ENCODE data around the gene RNASEH2B. TPM values are rescaled to one million over a fixed set of nuclear protein-coding genes. Genes with fewer than 3 reads are reported as not detected.

The RNASEH2B gene
- total and polyA plus RNA-seq, 5 donors from 2014 or later = 96.0 to 205 (median 169) TPM

GRCh38 chr13:50994651-50995050 is 85.1 kb downstream of the RNASEH2B start:
- no peak for DNase-seq
- Histone ChIP-seq H3K4me3 (ENCODE audit: low read depth, low read length) (no peak overlapping the region), H3K4me1 (ENCODE audit: control insufficient read depth, insufficient read depth, low read length, poor library complexity, severe bottlenecking) (peaks cover 15% of the 10 kb centered on the region), H3K27me3 (ENCODE audit: control insufficient read depth, insufficient read depth, low read length) (no peaks in the 10 kb centered on the region), H3K36me3 (ENCODE audit: control insufficient read depth, insufficient read depth, low read length) (no peaks in the 10 kb centered on the region), H3K27ac (ENCODE audit: insufficient read depth, low read length, poor library complexity, severe bottlenecking) (no peak overlapping the region), H3K9me3 (ENCODE audit: control insufficient read depth in 2 of 2, low read length in 2 of 2) (no peaks in the 10 kb centered on the region)
- no peak overlapping the region for H3K4me3 Mint-ChIP-seq
- no peaks in the 10 kb centered on the region for H3K36me3 Mint-ChIP-seq
- no peak overlapping the region for H3K27ac Mint-ChIP-seq
- H3K27me3 Mint-ChIP-seq = no peaks in the 10 kb centered on the region
- H3K9me3 Mint-ChIP-seq = no peaks in the 10 kb centered on the region
- H3K4me1 Mint-ChIP-seq = peaks cover 9 to 36% (median 20%) of the 10 kb centered on the region in 4 donors
- ATAC-seq (ENCODE audit: low read depth in 2 of 2) = no peak

GRCh38 chr13:50995854-50996253 is 86.3 kb downstream of the RNASEH2B start:
- H3K9me3 Mint-ChIP-seq = no peaks in the 10 kb centered on the region
- H3K36me3 Mint-ChIP-seq = no peaks in the 10 kb centered on the region
- Histone ChIP-seq H3K27ac (ENCODE audit: insufficient read depth, low read length, poor library complexity, severe bottlenecking) (no peak overlapping the region), H3K27me3 (ENCODE audit: control insufficient read depth, insufficient read depth, low read length) (no peaks in the 10 kb centered on the region), H3K9me3 (ENCODE audit: control insufficient read depth in 2 of 2, low read length in 2 of 2) (no peaks in the 10 kb centered on the region), H3K4me1 (ENCODE audit: control insufficient read depth, insufficient read depth, low read length, poor library complexity, severe bottlenecking) (peaks cover 15% of the 10 kb centered on the region), H3K4me3 (ENCODE audit: low read depth, low read length) (no peak overlapping the region), H3K36me3 (ENCODE audit: control insufficient read depth, insufficient read depth, low read length) (no peaks in the 10 kb centered on the region)
- ATAC-seq (ENCODE audit: low read depth in 2 of 2) = no peak
- DNase-seq = no peak
- H3K4me3 Mint-ChIP-seq = no peak overlapping the region
- peaks cover 8 to 24% (median 15%) of the 10 kb centered on the region in 4 donors for H3K4me1 Mint-ChIP-seq
- no peak overlapping the region for H3K27ac Mint-ChIP-seq
- H3K27me3 Mint-ChIP-seq = no peaks in the 10 kb centered on the region

- no peak for ATAC-seq (ENCODE audit: low read depth in 2 of 2)
- Histone ChIP-seq H3K27me3 (ENCODE audit: control insufficient read depth, insufficient read depth, low read length) (peaks cover 3% of the 10 kb centered on the region), H3K36me3 (ENCODE audit: control insufficient read depth, insufficient read depth, low read length) (no peaks in the 10 kb centered on the region), H3K27ac (ENCODE audit: insufficient read depth, low read length, poor library complexity, severe bottlenecking) (no peak overlapping the region), H3K9me3 (ENCODE audit: control insufficient read depth in 2 of 2, low read length in 2 of 2) (no peaks in the 10 kb centered on the region), H3K4me1 (ENCODE audit: control insufficient read depth, insufficient read depth, low read length, poor library complexity, severe bottlenecking) (no peaks in the 10 kb centered on the region), H3K4me3 (ENCODE audit: low read depth, low read length) (no peak overlapping the region)
- Mint-ChIP-seq H3K36me3 (no peaks in the 10 kb centered on the region), H3K27me3 (peaks cover 10% of the 10 kb centered on the region), H3K4me1 (peaks cover 0 to 5% (median under 1%) of the 10 kb centered on the region in 4 donors), H3K9me3 (no peaks in the 10 kb centered on the region), H3K27ac (no peak overlapping the region), H3K4me3 (no peak overlapping the region)
- DNase-seq = no peak
These were observed 88.7 kb downstream of the RNASEH2B start for GRCh38 chr13:50998326-50998725.

- no peaks in the 10 kb centered on the region for H3K36me3 Mint-ChIP-seq
- H3K4me1 ChIP-seq (ENCODE audit: control insufficient read depth, insufficient read depth, low read length, poor library complexity, severe bottlenecking) = no peaks in the 10 kb centered on the region
- no peak overlapping the region for H3K4me3 Mint-ChIP-seq
- DNase-seq (no peak), ATAC-seq (ENCODE audit: low read depth in 2 of 2) (no peak)
- H3K4me1 Mint-ChIP-seq = peaks cover 0 to 4% (median 0%) of the 10 kb centered on the region in 4 donors
- H3K27ac ChIP-seq (ENCODE audit: insufficient read depth, low read length, poor library complexity, severe bottlenecking) = no peak overlapping the region
- H3K9me3 ChIP-seq (ENCODE audit: control insufficient read depth in 2 of 2, low read length in 2 of 2) = no peaks in the 10 kb centered on the region
- no peaks in the 10 kb centered on the region for H3K9me3 Mint-ChIP-seq
- no peak overlapping the region for H3K4me3 ChIP-seq (ENCODE audit: low read depth, low read length)
- H3K27me3 Mint-ChIP-seq = peaks cover 10% of the 10 kb centered on the region
- H3K27me3 ChIP-seq (ENCODE audit: control insufficient read depth, insufficient read depth, low read length) = peaks cover 8% of the 10 kb centered on the region
- no peak overlapping the region for H3K27ac Mint-ChIP-seq
- H3K36me3 ChIP-seq (ENCODE audit: control insufficient read depth, insufficient read depth, low read length) = no peaks in the 10 kb centered on the region
These were observed 90.0 kb downstream of the RNASEH2B start for GRCh38 chr13:50999641-51000040.

GRCh38 chr13:51000061-51000460 is 90.5 kb downstream of the RNASEH2B start:
- no peaks in the 10 kb centered on the region for H3K36me3 ChIP-seq (ENCODE audit: control insufficient read depth, insufficient read depth, low read length)
- Mint-ChIP-seq H3K9me3 (no peaks in the 10 kb centered on the region), H3K4me3 (no peak overlapping the region), H3K27ac (no peak overlapping the region), H3K36me3 (no peaks in the 10 kb centered on the region), H3K27me3 (peaks cover 10% of the 10 kb centered on the region), H3K4me1 (peaks cover 0 to 4% (median 0%) of the 10 kb centered on the region in 4 donors)
- no peaks in the 10 kb centered on the region for H3K9me3 ChIP-seq (ENCODE audit: control insufficient read depth in 2 of 2, low read length in 2 of 2)
- peaks cover 8% of the 10 kb centered on the region for H3K27me3 ChIP-seq (ENCODE audit: control insufficient read depth, insufficient read depth, low read length)
- no peaks in the 10 kb centered on the region for H3K4me1 ChIP-seq (ENCODE audit: control insufficient read depth, insufficient read depth, low read length, poor library complexity, severe bottlenecking)
- no peak for DNase-seq
- no peak overlapping the region for H3K27ac ChIP-seq (ENCODE audit: insufficient read depth, low read length, poor library complexity, severe bottlenecking)
- H3K4me3 ChIP-seq (ENCODE audit: low read depth, low read length) = no peak overlapping the region
- no peak for ATAC-seq (ENCODE audit: low read depth in 2 of 2)

- H3K4me1 ChIP-seq (ENCODE audit: control insufficient read depth, insufficient read depth, low read length, poor library complexity, severe bottlenecking) = no peaks in the 10 kb centered on the region
- H3K4me1 Mint-ChIP-seq = peaks cover 0 to 4% (median 0%) of the 10 kb centered on the region in 4 donors
- H3K4me3 ChIP-seq (ENCODE audit: low read depth, low read length) = no peak overlapping the region
- H3K9me3 Mint-ChIP-seq = peaks cover 0 to 1% (median 0%) of the 10 kb centered on the region in 7 donors
- H3K27me3 Mint-ChIP-seq = peaks cover 10% of the 10 kb centered on the region
- H3K9me3 ChIP-seq (ENCODE audit: control insufficient read depth in 2 of 2, low read length in 2 of 2) = no peaks in the 10 kb centered on the region
- no peak overlapping the region for H3K4me3 Mint-ChIP-seq
- no peak for ATAC-seq (ENCODE audit: low read depth in 2 of 2)
- peaks cover 8% of the 10 kb centered on the region for H3K27me3 ChIP-seq (ENCODE audit: control insufficient read depth, insufficient read depth, low read length)
- no peak for DNase-seq
- no peak overlapping the region for H3K27ac ChIP-seq (ENCODE audit: insufficient read depth, low read length, poor library complexity, severe bottlenecking)
- H3K36me3 Mint-ChIP-seq = no peaks in the 10 kb centered on the region
- no peak overlapping the region for H3K27ac Mint-ChIP-seq
- no peaks in the 10 kb centered on the region for H3K36me3 ChIP-seq (ENCODE audit: control insufficient read depth, insufficient read depth, low read length)
These were observed 91.1 kb downstream of the RNASEH2B start for GRCh38 chr13:51000571-51001260.

- H3K36me3 Mint-ChIP-seq = no peaks in the 10 kb centered on the region
- H3K4me1 Mint-ChIP-seq = peaks cover 0 to 4% (median 0%) of the 10 kb centered on the region in 4 donors
- no peak for ATAC-seq (ENCODE audit: low read depth in 2 of 2)
- H3K27ac Mint-ChIP-seq = no peak overlapping the region
- Histone ChIP-seq H3K36me3 (ENCODE audit: control insufficient read depth, insufficient read depth, low read length) (no peaks in the 10 kb centered on the region), H3K9me3 (ENCODE audit: control insufficient read depth in 2 of 2, low read length in 2 of 2) (no peaks in the 10 kb centered on the region), H3K4me3 (ENCODE audit: low read depth, low read length) (no peak overlapping the region), H3K4me1 (ENCODE audit: control insufficient read depth, insufficient read depth, low read length, poor library complexity, severe bottlenecking) (no peaks in the 10 kb centered on the region), H3K27ac (ENCODE audit: insufficient read depth, low read length, poor library complexity, severe bottlenecking) (no peak overlapping the region), H3K27me3 (ENCODE audit: control insufficient read depth, insufficient read depth, low read length) (peaks cover 8% of the 10 kb centered on the region)
- peaks cover 10% of the 10 kb centered on the region for H3K27me3 Mint-ChIP-seq
- no peak overlapping the region for H3K4me3 Mint-ChIP-seq
- peaks cover 0 to 1% (median 0%) of the 10 kb centered on the region in 7 donors for H3K9me3 Mint-ChIP-seq
- no peak for DNase-seq
These were observed 91.7 kb downstream of the RNASEH2B start for GRCh38 chr13:51001335-51001734.

GRCh38 chr13:51002736-51003135 is 93.1 kb downstream of the RNASEH2B start:
- Histone ChIP-seq H3K4me1 (ENCODE audit: control insufficient read depth, insufficient read depth, low read length, poor library complexity, severe bottlenecking) (no peaks in the 10 kb centered on the region), H3K36me3 (ENCODE audit: control insufficient read depth, insufficient read depth, low read length) (no peaks in the 10 kb centered on the region), H3K27me3 (ENCODE audit: control insufficient read depth, insufficient read depth, low read length) (peaks cover 8% of the 10 kb centered on the region), H3K4me3 (ENCODE audit: low read depth, low read length) (no peak overlapping the region), H3K9me3 (ENCODE audit: control insufficient read depth in 2 of 2, low read length in 2 of 2) (no peaks in the 10 kb centered on the region), H3K27ac (ENCODE audit: insufficient read depth, low read length, poor library complexity, severe bottlenecking) (no peak overlapping the region)
- H3K27ac Mint-ChIP-seq = no peak overlapping the region
- H3K27me3 Mint-ChIP-seq = peaks cover 10% of the 10 kb centered on the region
- ATAC-seq (ENCODE audit: low read depth in 2 of 2) (no peak), DNase-seq (no peak)
- H3K36me3 Mint-ChIP-seq = no peaks in the 10 kb centered on the region
- peaks cover 0 to 1% (median 0%) of the 10 kb centered on the region in 7 donors for H3K9me3 Mint-ChIP-seq
- H3K4me1 Mint-ChIP-seq = peaks cover 0 to 4% (median 0%) of the 10 kb centered on the region in 4 donors
- no peak overlapping the region for H3K4me3 Mint-ChIP-seq

All from CD4-positive, CD25-positive, alpha-beta regulatory T cell (primary cell).